Measurements from ENCODE around the gene AOC2. TPM values are rescaled to one million over a fixed set of nuclear protein-coding genes. Genes with fewer than 3 reads are reported as not detected.
A peak's percentile ranks its signal among the peaks of the same experiment; 100 is the strongest.
"Not testable (repeated sequence)": the region's sequence is repeated elsewhere in the genome, so short reads cannot be mapped to it uniquely, and the experiment has no call there.

AOC2 gene
- total RNA-seq, 2 donors from 2014 or later = 1.6 to 3.8 TPM

DNA sequence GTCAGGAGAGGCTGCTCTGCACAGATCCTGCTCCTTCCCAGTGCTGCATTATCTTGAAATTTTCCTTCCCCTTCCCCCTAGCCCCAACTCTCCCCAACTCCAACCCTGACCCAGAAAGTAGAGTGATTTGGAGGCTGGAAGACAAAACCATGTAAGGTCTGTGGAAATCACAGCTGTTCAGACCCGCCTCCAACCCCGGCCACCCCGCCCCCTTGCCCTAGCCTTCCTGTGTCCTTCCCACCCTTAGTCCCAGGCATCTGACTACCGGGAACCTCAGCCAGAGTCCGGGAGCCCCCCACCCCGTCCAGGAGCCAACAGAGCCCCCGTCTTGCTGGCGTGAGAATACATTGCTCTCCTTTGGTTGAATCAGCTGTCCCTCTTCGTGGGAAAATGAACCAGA is 6.6 kb downstream of the AOC2 start, which contains the start of gene AOC3:
TSS of gene AOC3 (plus strand) at position 246 of the 400 bp plus-strand sequence. CDS start at position 391, 145 bp downstream.
- intact Hi-C loops (cut with DNase I) = no loop called here
- DNase-seq (peak; percentile 54), ATAC-seq (peak; percentile 49 to 58)

GRCh38 chr17:42851371-42852240 is 7.2 kb downstream of the AOC2 start:
- ATAC-seq = peak in 1 of 2 donors; percentile 13
- intact Hi-C loops (cut with DNase I); DNase-seq: not testable (repeated sequence)

- DNase-seq (no peak), ATAC-seq (no peak)
- intact Hi-C loops (cut with DNase I) = no loop called here
Observed at GRCh38 chr17:42852351-42852750, 8.0 kb downstream of the AOC2 start.

GRCh38 chr17:42853004-42853403 is 8.6 kb downstream of the AOC2 start:
- peak; percentile 34 to 40 for ATAC-seq
- intact Hi-C loops (cut with DNase I) = no loop called here
- DNase-seq = no peak

DNA sequence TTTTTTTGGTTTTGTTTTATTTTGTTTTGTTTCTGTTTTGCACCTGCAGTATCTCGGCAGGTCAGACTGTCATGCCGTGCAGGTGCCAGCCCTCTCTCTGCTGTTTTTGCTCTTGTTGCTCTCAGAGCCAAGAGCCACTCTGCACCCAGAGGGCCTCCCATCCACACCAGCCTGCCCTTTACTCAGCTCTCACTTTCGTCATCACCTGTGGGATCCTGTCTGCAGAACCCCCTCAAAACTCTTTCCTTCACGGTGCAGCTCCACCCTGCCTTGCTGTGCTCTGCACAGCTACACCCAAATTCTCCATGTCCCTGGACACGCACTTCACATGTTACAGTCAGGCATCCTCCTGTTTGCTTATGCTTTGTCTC is 9.2 kb downstream of the AOC2 start:
- ATAC-seq (no peak), DNase-seq (no peak)
- intact Hi-C loops (cut with DNase I) = no loop called here

- ATAC-seq (no peak), DNase-seq (no peak)
- intact Hi-C loops (cut with DNase I) = no loop called here
Observed at GRCh38 chr17:42853968-42854790, 9.8 kb downstream of the AOC2 start.

GRCh38 chr17:42855048-42855596 is 10.7 kb downstream of the AOC2 start:
- ATAC-seq (no peak), DNase-seq (no peak)
- intact Hi-C loops (cut with DNase I) = no loop called here

DNA sequence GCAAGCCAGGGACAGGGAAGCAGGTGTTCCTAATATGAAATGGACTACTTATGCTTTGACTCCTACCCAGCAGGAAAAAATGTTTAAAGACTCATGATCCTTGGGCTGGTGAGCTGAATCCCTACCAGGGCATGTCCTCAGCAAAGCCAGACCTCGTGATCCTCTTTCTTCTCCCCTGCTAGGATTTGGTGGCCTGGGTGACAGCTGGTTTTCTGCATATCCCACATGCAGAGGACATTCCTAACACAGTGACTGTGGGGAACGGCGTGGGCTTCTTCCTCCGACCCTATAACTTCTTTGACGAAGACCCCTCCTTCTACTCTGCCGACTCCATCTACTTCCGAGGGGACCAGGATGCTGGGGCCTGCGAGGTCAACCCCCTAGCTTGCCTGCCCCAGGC is 11.7 kb downstream of the AOC2 start:
- ATAC-seq; intact Hi-C loops (cut with DNase I); DNase-seq: not testable (repeated sequence)

DNA sequence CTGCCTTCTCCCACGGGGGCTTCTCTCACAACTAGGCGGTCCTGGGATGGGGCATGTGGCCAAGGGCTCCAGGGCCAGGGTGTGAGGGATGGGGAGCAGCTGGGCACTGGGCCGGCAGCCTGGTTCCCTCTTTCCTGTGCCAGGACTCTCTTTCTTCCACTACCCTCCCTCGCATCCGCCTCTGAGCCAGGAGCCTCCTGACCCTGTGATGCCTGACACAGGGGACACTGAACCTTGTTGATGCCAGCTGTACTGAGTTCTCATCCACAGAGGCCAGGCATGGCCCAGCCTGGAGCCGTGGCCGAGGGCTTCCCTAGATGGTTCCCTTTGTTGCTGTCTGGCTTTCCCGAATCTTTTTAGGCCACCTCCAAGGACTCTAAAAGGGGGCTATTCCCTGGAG is 12.1 kb downstream of the AOC2 start:
- DNase-seq; intact Hi-C loops (cut with DNase I): not testable (repeated sequence)
- ATAC-seq = peak in 1 of 2 donors; percentile 20

DNA sequence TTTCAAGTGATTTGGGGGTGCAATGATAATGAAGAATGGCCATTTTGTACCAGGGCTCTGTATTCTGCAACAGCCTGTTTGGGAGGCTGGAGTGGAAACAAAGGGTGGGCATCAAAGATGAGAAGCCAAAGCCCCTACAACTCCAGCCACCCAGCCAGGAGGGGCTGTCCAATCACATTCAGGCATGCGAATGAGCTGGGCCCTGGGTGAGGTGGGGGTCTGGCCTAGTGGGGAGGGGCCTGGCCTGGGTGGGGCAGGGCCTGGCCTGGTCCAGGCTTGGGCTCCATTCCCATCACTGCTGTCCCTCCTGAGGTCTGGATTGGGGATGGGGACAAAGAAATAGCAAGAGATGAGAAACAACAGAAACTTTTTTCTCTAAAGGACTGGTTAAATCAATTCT is 13.0 kb downstream of the AOC2 start:
- intact Hi-C loops (cut with DNase I) = no loop called here
- DNase-seq (no peak), ATAC-seq (no peak)

- intact Hi-C loops (cut with DNase I) = no loop called here
- ATAC-seq = no peak
- no peak for DNase-seq
Observed at GRCh38 chr17:42865638-42866094, 21.3 kb downstream of the AOC2 start.

GRCh38 chr17:42866216-42866615 is 21.8 kb downstream of the AOC2 start:
- intact Hi-C loops (cut with DNase I) = no loop called here
- ATAC-seq (no peak), DNase-seq (no peak)

- intact Hi-C loops (cut with DNase I) = no loop called here
- no peak for ATAC-seq
Observed at GRCh38 chr17:42866631-42867575, 22.5 kb downstream of the AOC2 start.

DNA sequence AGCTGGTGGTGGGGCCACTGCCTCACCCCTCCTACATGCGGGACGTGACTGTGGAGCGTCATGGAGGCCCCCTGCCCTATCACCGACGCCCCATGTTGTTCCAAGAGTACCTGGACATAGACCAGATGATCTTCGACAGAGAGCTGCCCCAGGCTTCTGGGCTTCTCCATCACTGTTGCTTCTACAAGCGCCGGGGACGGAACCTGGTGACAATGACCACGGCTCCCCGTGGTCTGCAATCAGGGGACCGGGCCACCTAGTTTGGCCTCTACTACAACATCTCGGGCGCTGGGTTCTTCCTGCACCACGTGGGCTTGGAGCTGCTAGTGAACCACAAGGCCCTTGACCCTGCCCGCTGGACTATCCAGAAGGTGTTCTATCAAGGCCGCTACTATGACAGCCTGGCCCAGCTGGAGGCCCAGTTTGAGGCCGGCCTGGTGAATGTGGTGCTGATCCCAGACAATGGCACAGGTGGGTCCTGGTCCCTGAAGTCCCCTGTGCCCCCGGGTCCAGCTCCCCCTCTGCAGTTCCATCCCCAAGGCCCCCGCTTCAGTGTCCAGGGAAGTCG is 23.4 kb downstream of the AOC2 start:
- DNase-seq; intact Hi-C loops (cut with DNase I); ATAC-seq: not testable (repeated sequence)

More at GRCh38 chr17:42866631-42867575, 22.5 kb downstream of the AOC2 start:
- DNase-seq = no peak

GRCh38 chr17:42868338-42868737 is 24.0 kb downstream of the AOC2 start:
- DNase-seq (no peak), ATAC-seq (no peak)
- intact Hi-C loops (cut with DNase I) = no loop called here

- DNase-seq = no peak
- no peak for ATAC-seq
- intact Hi-C loops (cut with DNase I) = no loop called here
Observed at GRCh38 chr17:42871647-42872046, 27.3 kb downstream of the AOC2 start.

DNA sequence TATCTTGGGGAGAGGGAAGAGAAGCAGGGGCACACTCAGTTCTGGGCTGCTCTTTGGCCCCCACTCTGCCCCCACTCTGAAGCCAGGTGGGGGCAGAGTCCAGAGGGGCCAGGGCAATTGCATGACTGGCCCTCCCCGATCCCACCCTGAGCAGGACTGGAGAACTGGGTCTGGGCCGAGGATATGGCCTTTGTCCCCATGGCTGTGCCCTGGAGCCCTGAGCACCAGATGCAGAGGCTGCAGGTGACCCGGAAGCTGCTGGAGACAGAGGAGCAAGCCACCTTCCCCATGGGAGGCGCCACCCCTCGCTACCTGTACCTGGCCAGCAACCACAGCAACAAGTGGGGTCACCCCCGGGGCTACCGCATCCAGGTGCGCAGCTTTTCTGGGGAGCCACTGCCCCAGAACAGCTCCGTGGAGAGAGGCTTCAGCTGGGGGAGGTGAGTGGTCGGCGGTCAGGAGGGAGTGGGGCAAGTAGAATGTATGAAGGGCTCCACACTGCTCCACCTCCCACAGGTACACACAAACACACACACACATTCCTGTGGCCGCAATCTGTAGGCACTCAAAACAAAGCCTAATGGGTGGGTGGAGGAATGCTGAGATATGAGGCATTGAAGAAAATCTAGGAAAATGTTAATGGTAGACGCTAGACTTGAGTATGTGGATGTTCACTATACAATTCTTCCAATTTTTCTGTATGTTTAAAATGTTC is 28.0 kb downstream of the AOC2 start:
- ATAC-seq = no peak
- no peak for DNase-seq

DNA sequence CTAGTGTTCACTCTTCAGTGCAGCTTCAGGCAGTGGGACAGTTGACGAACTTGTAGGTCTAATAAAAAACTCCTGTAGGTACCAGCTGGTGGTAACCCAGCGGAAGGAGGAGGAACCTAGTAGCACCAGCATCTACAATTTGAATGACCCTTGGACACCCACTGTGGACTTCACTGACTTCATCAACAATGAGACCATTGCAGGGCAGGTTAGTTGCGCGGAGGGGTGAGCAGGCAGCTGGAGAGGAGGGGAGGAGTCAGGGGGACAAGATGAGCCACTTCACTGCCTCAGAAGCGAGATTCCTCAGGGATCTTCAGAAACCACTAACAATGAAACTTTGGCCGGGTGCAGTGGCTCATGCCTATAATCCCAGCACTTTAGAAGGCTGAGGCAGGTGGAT is 28.9 kb downstream of the AOC2 start:
- DNase-seq (no peak), ATAC-seq (no peak)
- intact Hi-C loops (cut with DNase I) = no loop called here

More for the DNA sequence above, 28.0 kb downstream of the AOC2 start:
- intact Hi-C loops (cut with DNase I) = no loop called here
